Stimulated activated CD4-positive, alpha-beta T cell treated with anti-CD3 and anti-CD28 coated beads, Interleukin-2, amount 100 ng/mL, for 48 hours (primary cell): ENCODE data around the gene HGD.
"Not testable (repeated sequence)": the region's sequence is repeated elsewhere in the genome, so short reads cannot be mapped to it uniquely, and the experiment has no call there.

ENCODE experiments used
- DNase-seq, 2 donors: peaks; one replicate each; pipeline ENCODE4 v3.0.0-alpha.2; 2020

Gene HGD

DNA sequence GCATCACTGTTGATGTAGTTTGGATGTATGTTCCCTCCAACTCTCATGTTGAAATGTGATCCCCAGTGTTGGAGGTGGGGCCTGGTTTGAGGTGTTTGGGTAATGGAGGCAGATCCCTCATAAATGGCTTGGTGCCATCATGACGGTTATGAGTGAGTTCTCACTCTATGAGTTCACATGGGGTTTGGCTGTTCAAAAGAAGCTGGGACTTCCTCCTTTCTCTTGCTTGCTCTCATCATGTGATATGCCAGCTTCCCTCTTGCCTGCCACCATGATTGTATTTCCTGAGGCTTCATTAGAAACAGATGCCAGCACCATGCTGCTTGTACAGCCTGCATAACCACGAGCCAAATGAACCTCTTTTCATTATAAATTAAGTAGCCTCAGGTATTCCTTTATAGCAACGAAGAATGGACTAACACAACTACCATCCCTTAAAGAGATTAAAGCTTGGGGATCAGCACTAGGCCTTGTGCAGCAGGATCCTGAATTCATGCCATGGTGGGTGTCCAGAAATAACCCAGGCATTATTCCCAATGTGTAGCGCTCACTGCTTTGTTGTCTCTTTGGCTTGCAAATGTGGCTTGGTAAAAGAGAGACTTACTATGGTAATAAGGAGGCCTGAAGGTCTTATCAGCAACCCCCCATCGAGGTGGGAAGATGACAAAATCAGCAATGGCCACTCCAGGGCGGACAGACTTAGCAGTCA is 44.0 kb downstream of the HGD start:
- DNase-seq: no peak

DNA sequence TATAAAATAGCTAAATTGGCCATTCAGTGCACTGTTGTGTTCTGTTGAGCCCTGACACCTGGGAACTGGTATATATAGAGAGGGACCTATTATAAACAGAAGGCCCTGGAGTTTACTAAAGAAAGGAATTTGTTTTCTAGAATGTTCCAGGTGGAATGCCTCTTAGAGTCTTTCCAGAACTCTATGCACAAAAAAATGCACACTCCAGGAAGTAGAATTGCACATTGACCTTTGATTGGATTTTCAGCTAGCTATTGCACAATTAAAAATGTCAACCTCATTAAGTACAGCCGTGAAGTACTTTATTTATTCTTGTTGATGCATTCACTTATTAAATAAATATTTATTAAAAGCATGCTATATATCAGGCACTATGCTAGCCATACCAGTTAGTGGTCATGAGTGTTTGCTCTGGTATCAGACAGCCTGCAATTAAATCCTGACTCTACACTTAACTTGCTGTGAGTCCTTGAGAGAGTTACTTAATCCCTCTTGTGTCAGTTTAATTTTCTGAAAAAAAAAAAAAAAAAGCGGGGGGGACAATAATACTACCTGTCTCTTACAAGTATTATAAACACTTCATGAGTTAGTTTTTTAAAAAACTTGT is 45.1 kb downstream of the HGD start:
- no peak for DNase-seq

DNA sequence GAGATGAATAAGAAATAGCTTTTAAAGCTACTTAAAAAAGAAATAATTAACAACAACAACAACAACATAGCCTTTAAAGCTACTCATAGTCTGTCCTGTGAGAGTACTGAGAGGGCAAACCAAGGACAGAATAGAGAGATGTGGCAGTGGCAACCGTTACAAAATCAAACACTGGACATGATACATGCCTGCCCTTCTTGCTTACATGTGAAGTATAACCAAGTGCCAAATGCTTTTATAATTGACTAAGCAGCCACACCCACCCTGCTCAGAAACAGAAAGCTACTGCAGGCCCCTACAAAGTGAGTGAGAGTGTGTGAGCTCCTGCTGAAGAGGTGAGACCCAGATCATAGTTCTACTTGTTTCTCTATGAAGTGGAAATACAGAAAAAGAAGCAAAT is 47.5 kb downstream of the HGD start:
- no peak for DNase-seq

DNA sequence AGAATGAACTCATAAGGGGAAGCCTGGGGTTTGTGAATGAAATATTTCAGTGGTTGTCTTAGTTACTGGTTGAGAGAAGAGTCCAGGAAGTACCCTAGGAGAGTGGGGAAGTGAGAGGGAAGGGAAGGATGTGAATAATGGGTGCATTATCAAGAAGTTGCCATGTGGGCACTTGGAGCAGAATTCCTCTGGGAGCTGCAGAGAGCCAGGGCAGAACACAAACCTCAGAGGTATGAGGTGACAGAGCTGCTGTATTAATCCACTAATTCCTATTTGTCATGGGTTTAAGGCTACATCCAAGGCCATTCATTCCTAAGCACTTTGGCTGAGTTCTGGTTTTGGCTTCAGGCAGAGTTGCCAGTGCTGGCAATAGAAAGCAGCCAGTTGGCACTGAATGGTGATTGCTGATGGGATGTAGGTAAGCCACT is 56.9 kb downstream of the HGD start:
- no peak for DNase-seq

DNA sequence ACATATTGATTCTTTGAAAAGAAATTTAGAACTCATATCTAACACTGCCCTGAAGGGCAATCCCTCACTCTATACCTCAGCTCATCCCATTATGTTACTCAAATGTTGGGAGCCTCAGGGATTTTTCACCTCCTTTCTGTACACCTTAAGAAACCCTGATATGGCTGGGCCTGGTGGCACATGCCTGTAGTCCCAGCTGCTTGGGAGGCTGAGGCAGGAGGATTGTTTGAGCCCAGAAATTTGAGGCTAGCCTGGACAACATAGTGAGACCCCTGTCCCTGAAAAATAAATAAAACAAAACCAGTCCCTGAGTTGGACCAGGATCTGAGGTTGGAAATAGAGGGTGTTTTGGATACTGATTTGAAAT is 58.3 kb downstream of the HGD start:
- no peak for DNase-seq

DNA sequence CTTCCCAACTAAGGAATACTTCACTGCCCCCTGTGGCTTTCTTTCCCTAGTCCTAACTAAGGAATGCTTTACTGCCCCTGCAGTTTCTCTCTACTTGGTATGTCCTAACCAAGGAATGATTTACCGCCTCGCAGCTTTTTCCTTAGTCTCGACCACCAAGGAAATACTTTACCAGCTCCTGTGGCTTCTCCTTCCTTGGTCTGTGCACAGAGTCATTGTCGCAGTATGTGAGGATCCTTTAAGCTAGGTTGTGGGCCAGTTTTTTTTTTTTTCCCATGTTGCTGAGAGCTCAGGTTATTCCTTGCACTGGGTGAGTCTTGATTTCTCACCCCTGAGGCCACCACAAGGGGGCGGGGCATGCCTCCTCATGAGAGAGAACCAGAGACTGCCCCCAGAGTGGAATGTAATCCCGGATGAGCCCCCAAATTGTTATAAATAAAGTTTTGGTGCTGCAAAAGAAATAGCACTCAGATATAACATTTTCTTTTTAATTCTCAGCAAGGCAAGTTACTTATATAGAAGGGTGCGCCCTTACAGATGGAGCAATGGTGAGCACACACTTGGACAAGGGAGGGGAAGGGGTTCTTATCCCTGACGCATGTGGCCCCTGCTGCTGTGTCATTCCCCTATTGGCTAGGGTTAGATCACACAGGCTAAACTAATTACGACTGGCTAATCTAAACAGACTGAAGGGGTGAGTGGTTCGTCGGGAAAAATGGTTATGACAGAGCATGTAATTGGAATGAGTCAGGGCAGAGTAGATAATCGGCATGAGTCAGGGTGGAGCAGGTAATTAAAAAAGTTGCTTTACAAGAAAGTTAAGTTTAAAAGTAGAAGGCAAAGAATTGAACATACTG is 58.9 kb downstream of the HGD start:
- no peak for DNase-seq

DNA sequence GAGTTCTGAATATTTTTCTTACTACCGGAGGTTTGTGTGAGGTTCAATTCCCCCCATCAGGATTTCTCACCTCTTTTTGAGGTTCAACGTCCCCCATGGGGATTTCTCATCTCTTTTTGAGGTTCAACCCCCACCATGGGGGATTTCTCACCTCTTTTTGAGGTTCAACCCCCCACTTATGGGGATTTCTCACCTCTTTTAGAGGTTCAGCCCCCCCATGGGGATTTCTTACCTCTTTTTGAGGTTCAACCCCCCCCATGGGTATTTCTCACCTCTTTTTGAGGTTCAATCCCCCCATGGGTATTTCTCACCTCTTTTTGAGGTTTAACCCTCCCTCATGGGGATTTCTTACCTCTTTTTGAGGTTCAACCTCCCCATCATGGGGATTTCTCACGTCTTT is 59.6 kb downstream of the HGD start:
- no peak for DNase-seq

DNA sequence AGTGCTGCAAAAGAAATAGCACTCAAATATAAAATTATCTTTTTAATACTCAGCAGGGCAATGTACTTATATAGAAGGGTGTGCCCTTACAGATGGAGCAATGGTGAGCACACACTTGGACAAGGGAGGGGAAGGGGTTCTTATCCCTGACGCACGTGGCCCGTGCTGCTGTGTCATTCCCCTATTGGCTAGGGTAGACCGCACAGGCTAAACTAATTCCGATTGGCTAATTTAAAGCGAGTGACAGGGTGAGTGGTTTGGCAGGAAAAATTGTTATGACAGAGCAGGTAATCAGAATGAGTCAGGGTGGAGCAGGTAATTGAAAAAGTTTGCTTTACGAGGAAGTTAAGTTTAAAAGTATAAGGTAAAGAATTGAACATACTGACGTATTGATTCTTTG is 65.3 kb downstream of the HGD start:
- not testable (repeated sequence) for DNase-seq

DNA sequence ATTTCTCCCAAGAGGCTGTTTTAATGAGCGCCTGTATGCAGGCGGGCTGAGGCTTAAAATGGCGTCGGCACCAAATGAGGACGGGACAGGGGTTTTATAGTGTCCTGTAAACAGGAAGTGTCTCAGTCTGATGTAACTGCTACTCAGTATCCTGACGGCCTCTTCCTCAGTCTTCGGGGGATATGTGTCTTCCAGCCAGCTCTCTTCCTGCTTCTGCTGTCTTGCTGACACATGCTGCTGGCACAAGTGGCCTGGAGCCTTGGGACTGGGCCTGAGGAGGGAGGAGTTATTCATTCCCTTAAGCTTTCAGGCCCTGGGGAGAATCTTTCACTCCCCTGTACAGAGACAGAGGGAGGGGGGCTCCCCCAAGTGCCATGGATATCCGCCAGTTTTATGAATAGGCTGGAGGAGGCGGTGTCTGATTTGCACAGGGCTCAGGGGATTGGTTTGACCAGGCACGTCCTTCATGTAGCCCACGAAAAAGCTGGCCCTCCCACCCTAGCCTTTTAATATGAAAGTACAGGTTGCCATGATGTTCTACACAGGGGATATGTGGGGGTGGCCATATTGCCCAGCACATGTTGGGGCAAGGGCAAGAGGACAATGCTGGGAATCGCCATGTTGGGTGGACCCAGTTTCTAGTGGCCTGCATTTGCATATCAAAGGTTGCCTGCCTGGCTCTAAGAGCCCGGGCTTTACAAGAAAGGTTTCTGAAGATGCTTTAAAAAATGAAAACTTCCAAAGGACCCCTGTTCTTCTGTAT is 66.0 kb downstream of the HGD start:
- DNase-seq: no peak

DNA sequence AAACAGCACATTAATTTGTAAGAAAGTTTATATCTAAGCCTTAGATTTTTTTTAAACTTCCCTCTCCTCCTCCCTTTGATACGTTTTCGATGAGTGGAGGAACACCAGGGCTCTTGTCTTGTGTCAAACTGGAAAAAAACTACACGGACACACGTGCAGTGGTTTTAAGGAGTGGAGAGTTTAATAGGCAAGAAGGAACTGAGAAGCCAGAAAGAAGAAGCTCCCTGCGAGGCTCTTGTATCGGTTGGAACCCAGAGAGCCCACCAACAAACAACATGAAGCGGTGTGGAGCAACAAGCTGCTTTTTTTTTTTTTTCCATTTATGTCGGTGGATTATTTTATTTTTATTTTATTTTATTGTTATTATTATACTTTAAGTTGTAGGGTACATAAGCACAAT is 67.3 kb downstream of the HGD start:
- DNase-seq: no peak

DNA sequence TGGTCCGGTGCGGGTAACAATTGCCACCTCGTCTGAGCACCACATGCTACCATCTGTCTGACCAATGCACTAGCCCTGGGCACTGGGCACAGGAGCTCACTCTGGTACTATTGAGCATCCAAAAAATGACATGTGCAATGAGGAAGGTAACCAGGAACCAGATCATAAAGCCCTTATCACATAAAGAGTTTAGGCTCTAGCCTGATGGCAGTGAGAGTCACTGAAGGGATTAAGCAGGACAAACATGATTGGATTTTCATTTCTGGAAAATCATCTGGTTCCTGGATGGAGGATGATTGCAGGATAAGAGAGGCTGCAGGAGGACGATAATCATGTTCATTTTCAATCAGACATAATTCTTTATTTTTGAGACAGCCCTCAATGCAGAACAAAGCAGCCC is 73.5 kb downstream of the HGD start:
- DNase-seq: no peak

DNA sequence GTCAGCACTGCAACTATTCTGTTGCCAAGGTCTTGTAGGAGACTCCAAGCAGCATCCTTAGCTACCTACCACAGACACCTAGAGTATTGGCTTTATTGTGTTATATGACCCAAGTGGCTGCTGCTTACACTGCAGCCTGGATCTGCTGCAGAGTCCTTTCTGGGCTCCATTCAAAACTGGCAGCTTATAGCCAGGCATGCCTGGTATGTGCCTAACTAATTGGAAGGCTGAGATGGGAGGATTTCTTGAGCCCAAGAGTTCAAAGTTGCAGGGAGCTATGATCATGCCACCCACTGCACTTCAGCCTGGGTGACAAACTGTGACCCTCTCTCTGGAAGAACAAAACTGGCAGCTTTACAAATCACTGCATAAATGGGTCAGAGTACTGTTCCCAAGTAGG is 77.3 kb downstream of the HGD start:
- no peak for DNase-seq

DNA sequence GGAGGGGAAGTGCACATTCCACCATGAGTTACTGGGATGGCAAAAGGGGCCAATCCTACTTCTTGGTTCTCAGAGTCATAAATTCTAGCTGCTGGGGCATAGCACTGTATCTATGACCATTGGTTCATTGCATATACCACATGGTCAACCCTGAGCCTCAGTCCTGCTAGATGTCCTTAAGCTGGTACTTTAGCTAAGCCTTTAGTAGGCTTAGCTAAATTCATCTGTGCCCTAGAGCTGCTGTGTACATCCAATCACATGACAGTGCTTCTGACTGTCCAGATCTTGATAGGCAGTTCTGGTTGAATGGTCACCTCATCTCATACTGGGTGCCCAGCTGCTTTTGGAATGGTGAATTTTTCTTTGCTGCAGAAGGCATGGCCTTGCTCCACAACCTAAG is 77.7 kb downstream of the HGD start:
- DNase-seq: no peak

DNA sequence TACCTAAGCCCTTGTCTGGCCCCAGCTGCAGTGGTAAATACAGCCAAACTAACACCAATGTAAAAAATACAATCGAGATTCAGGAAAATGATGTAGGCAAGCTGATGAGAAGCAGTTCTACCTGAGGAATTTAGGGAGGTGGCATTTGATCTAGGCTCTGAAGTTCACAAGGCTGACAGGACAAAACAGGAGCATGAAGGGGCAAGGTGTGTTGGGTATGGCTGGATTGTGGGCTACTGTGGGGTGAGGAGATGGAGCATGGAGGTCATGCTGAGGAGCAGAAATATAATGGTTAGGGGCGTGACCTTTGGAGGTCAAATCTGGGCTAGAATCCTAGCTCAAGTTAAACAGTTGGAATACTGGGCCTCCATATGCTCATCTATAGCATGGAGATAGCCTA is 79.4 kb downstream of the HGD start:
- DNase-seq: no peak

DNA sequence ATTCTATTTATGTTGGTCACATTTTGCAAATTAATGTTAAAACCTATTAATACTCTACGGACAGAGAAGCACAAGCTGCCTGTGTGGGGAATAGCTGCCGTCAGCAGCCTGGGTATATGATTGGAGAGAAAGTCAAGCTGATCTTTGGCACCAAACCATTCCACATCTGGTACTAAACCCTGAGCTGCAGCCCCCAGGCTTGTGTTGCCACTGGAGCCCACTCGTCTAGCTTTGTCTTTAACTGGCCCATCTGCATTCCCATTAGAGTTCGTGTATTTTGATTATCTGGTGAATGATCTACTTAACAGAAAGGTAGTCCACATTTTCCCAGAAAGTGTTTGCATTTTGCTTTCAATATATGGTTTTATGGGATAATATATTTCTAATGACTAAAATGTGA is 80.5 kb downstream of the HGD start:
- DNase-seq: no peak

DNA sequence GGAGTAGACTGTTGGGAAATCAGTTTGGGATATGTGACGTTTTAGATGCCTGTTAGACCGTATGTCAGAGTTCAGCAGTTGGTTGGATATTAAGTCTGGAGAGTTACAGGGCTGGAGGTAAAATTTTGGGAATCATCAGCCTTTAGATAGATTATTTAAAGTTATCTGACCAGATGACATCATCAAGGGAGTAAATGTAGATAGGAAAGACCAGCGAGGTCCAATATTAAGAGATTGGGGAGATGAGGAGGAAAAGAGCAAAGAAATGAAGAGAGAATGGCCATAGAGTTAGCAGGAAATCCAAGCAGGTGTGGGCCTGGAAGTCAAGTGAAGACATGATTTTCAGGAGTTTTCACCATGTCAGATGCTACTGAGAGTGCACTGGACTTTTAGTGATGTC is 82.8 kb downstream of the HGD start:
- no peak for DNase-seq

DNA sequence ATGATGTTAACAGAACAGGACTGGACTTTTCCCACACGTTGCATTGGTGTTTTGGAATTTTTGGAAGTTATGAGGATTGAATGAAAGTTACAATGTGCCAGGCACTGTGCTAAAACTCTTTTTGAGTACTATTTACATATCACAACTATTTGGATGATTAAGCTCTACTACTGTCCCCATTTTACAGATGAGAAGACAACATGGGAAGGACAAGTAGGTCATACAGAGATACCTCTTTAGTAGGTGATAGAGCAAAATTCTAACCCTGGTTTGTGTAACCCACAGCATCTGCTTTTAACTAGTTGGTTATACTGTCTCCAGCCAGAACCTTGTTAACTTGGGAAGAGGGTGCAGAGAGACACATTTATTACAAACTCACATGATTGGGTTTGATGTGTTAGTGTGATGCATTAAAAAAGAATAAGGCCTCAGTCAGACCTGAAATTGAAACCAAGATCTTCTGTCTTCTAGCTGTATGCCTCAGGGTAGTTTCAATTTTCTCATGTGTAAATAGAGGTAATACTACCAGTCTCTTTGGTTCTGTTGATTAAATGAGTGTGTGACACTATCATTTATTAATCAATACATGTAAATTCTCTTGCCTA is 84.5 kb downstream of the HGD start:
- DNase-seq: no peak

DNA sequence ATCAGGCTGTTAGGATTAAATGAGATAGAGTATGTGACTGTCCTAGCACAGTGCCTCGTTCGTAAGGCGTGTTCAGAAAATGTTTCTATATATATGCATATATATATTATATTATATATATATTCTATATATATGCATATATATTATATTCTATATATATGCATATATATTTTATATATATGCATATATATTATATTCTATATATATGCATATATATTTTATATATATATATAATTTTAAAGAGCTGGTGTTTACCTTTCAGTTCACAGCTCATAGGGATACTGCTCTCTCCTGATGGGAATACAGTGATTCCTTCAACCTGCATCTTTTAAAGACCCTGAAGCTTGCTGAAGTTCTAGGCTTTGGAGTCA is 85.2 kb downstream of the HGD start:
- no peak for DNase-seq

DNA sequence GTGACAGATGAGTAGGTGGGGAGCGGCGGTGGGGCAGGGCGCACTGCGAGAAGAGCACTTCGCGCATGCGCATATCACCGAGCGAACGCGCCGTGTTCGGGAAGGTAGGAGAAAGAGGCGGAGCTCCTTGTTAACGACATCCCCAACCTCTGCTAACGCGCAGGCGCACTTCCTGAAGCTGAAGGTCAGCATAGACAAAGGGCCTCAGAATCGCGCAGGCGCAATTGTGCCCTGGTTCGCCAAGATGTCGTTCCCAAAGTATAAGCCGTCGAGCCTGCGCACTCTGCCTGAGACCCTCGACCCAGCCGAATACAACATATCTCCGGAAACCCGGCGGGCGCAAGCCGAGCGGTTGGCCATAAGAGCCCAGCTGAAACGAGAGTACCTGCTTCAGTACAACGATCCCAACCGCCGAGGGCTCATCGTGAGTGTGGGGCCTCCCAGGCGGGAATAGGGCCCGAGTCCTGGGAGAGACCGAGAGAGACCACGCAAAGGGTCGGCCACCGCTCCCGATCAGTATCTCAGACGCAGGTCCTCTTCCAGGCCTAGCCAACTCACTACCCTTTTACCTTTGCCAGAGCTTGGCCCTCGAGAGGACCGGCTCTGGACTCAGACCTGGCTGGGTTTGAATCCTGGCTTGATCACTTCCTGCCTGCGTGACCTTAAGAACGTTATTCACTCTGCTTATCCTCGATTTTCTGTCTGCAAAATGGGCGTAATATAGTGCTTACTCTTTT is 85.8 kb downstream of the HGD start, which contains the start of gene NDUFB4:
NDUFB4 (plus strand) TSS at position 221 of the 737 bp plus-strand sequence; CDS start at position 245, 24 bp downstream.
- DNase-seq: peak; percentile 90 to 92

DNA sequence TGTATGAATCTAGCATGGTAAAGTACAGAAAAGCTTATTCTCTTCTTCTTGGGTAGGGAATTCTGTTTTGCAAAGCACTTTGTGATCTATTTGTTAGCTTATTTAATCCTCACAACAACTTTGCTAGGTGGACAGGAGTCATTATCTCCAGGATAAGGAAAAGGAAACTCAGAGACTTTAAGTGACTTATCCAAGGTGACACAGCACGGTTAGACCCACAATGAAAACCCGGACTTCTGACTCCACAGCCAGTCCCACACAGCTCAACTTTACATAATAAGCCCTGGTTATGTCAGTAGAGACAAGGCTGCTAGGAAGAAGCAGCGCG is 86.3 kb downstream of the HGD start:
- DNase-seq: no peak

DNA sequence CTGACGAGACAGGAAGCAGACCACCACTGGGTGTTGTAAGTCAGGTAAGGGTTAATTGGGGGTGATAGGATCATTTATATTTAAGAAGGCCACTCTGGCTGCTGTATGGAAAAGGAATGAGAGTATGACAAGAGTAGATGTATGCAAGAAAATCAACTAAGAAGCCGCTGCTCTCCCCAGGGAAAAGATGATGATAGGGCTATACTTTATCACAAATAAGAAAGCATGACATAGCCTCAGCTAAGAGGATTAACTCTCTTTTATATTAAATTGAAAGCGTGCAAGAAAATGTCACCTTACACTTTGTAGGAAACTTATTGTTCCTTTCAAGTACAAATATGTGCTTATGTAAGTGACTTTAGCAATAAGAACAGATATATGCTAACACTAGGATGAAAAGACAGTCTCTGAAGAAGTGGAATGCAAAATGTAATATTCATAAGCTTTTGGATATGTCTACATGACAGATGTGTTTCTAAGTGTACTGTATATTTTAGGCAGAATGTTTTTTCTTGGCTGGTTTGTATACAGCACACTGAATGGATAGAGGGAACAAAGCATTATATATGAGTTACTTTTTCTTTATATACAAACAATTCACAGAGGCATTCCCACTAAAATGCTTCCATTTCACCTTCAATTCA is 94.6 kb downstream of the HGD start:
- no peak for DNase-seq
